H9 (cell line): ENCODE data around the gene KY. TPM values are rescaled to one million over a fixed set of nuclear protein-coding genes. Genes with fewer than 3 reads are reported as not detected.

Source experiments
- DNase-seq: peaks from one replicate; pipeline ENCODE4 v3.0.0-alpha.2; 2017
- H2AFZ ChIP-seq: one replicate; pipeline ENCODE4 v1.6.1; 2013; ENCODE audit warnings: mild to moderate bottlenecking, low read length, control low read depth, moderate library complexity
- H2AK5ac ChIP-seq: 2 replicates; pipeline ENCODE4 v1.6.1; 2013; ENCODE audit warnings: low read length, control low read depth, mixed read lengths; ENCODE audit not compliant: insufficient read length
- H2BK120ac ChIP-seq: one replicate; pipeline ENCODE4 v1.6.1; 2013; ENCODE audit warnings: low read depth, mild to moderate bottlenecking, low read length, control low read depth, inconsistent platforms; ENCODE audit not compliant: poor library complexity, severe bottlenecking
- H2BK12ac ChIP-seq: 2 replicates; pipeline ENCODE4 v1.6.1; 2013; ENCODE audit warnings: low read length, control low read depth, mixed read lengths, low read depth; ENCODE audit not compliant: insufficient read length
- H2BK15ac ChIP-seq: 2 replicates; pipeline ENCODE4 v1.6.1; 2013; ENCODE audit warnings: low read depth, low read length, control low read depth
- H2BK20ac ChIP-seq: one replicate; pipeline ENCODE4 v1.6.1; 2013; ENCODE audit warnings: low read depth, mild to moderate bottlenecking, low read length, control low read depth, inconsistent platforms; ENCODE audit not compliant: poor library complexity, severe bottlenecking
- H2BK5ac ChIP-seq: 2 replicates; pipeline ENCODE4 v1.6.1; 2013; ENCODE audit warnings: low read length, control low read depth, mixed read lengths; ENCODE audit not compliant: insufficient read length
- H3K14ac ChIP-seq: 2 replicates; pipeline ENCODE4 v1.6.1; 2013; ENCODE audit warnings: low read length, control low read depth; ENCODE audit not compliant: insufficient read depth
- H3K18ac ChIP-seq: 2 replicates; pipeline ENCODE4 v1.6.1; 2013; ENCODE audit warnings: low read depth, mild to moderate bottlenecking, mixed read lengths, low read length, control low read depth; ENCODE audit not compliant: insufficient read length
- H3K23ac ChIP-seq: 2 replicates; pipeline ENCODE4 v1.6.1; 2013; ENCODE audit warnings: low read length, control low read depth, mixed read lengths, low read depth; ENCODE audit not compliant: insufficient read length
- H3K23me2 ChIP-seq: 2 replicates; pipeline ENCODE4 v1.6.1; 2013; ENCODE audit warnings: low read depth, mild to moderate bottlenecking, mixed read lengths, low read length, control low read depth; ENCODE audit not compliant: insufficient read length, poor library complexity, severe bottlenecking
- H3K27ac ChIP-seq: 2 replicates; pipeline ENCODE4 v1.5.1; 2013; ENCODE audit warnings: low read length, control low read depth, mixed read lengths, low read depth; ENCODE audit not compliant: insufficient read length
- H3K27me3 ChIP-seq: 2 replicates; pipeline ENCODE4 v1.6.1; 2013; ENCODE audit warnings: low read length, control low read depth, inconsistent platforms; ENCODE audit not compliant: insufficient read depth
- H3K4ac ChIP-seq: 2 replicates; pipeline ENCODE4 v1.6.1; 2013; ENCODE audit warnings: low read depth, mild to moderate bottlenecking, control low read depth, inconsistent platforms, low read length, moderate library complexity
- H3K4me1 ChIP-seq: 2 replicates; pipeline ENCODE4 v1.6.1; 2013; ENCODE audit warnings: low read length, control low read depth, inconsistent platforms; ENCODE audit not compliant: insufficient read depth
- H3K4me2 ChIP-seq: 2 replicates; pipeline ENCODE4 v1.6.1; 2013; ENCODE audit warnings: low read length, control low read depth, mixed read lengths; ENCODE audit not compliant: insufficient read length, insufficient read depth
- H3K56ac ChIP-seq: 2 replicates; pipeline ENCODE4 v1.6.1; 2013; ENCODE audit warnings: low read depth, mild to moderate bottlenecking, mixed read lengths, low read length, control low read depth; ENCODE audit not compliant: insufficient read length
- H3K79me1 ChIP-seq: 2 replicates; pipeline ENCODE4 v1.6.1; 2013; ENCODE audit warnings: low read depth, mild to moderate bottlenecking, moderate library complexity, low read length, control low read depth, inconsistent platforms; ENCODE audit not compliant: insufficient read depth, poor library complexity, severe bottlenecking
- H3K79me2 ChIP-seq: 2 replicates; pipeline ENCODE4 v1.6.1; 2013; ENCODE audit warnings: low read length, control low read depth, inconsistent platforms; ENCODE audit not compliant: insufficient read depth
- H3K9ac ChIP-seq: 2 replicates; pipeline ENCODE4 v1.6.1; 2013; ENCODE audit warnings: low read length, control low read depth, mixed read lengths; ENCODE audit not compliant: insufficient read length; ENCODE audit errors: extremely low read depth
- H3K9me3 ChIP-seq: one replicate; pipeline ENCODE4 v1.6.1; 2013; ENCODE audit warnings: low read depth, low read length, inconsistent platforms; ENCODE audit not compliant: control insufficient read depth
- H3T11ph ChIP-seq: one replicate; pipeline ENCODE4 v1.6.1; 2013; ENCODE audit warnings: mild to moderate bottlenecking, low read length, control low read depth, inconsistent platforms
- H4K20me1 ChIP-seq: one replicate; pipeline ENCODE4 v1.6.1; 2013; ENCODE audit not compliant: control insufficient read depth, insufficient read length, insufficient read depth
- H4K5ac ChIP-seq: 2 replicates; pipeline ENCODE4 v1.6.1; 2013; ENCODE audit warnings: low read depth, mild to moderate bottlenecking, mixed read lengths, low read length, control low read depth; ENCODE audit not compliant: insufficient read length
- H4K8ac ChIP-seq: replicated peaks from 2 replicates; pipeline ENCODE4 v1.6.1; 2013; ENCODE audit warnings: low read length, control low read depth, mixed read lengths, low read depth; ENCODE audit not compliant: insufficient read length
- H4K91ac ChIP-seq: 2 replicates; pipeline ENCODE4 v1.6.1; 2013; ENCODE audit warnings: low read depth, mild to moderate bottlenecking, moderate library complexity, mixed read lengths, low read length, control low read depth; ENCODE audit not compliant: insufficient read length
- H3K27ac Mint-ChIP-seq, 3 experiments: 2 replicates in 2 of 3; 3 replicates in 1 of 3; pipeline ENCODE4 v1.8.0; 2020 to 2021; ENCODE audit warnings: mixed read lengths in 3 of 3, mild to moderate bottlenecking in 1 of 3, moderate library complexity in 1 of 3
- H3K27me3 Mint-ChIP-seq: 2 replicates; pipeline ENCODE4 v1.8.0; 2021; ENCODE audit warnings: low read depth, mild to moderate bottlenecking, moderate library complexity, mixed read lengths
- H3K36me3 Mint-ChIP-seq, 3 experiments: 2 replicates in 2 of 3; 3 replicates in 1 of 3; pipeline ENCODE4 v1.8.0; 2020 to 2021; ENCODE audit warnings: low read depth in 3 of 3, mixed read lengths in 3 of 3; ENCODE audit not compliant: insufficient read depth in 1 of 3
- H3K4me1 Mint-ChIP-seq, 2 experiments: 2 replicates each; pipeline ENCODE4 v1.8.0; 2020; ENCODE audit warnings: mixed read lengths in 2 of 2
- H3K4me3 Mint-ChIP-seq, 2 experiments: 2 replicates in 1 of 2; 3 replicates in 1 of 2; pipeline ENCODE4 v1.8.0; 2020 to 2021; ENCODE audit warnings: mild to moderate bottlenecking in 2 of 2, mixed read lengths in 2 of 2, moderate library complexity in 1 of 2
- H3K9me3 Mint-ChIP-seq, 2 experiments: 2 replicates in 1 of 2; 3 replicates in 1 of 2; pipeline ENCODE4 v1.8.0; 2020; ENCODE audit warnings: mild to moderate bottlenecking in 2 of 2, mixed read lengths in 2 of 2, moderate library complexity in 1 of 2
- WGBS: extraction: QIAGEN DNeasy Blood & Tissue Kit; methylation state at CpG from one replicate; pipeline ENCODE4 v1.1.7; 2013; ENCODE audit warnings: missing lambda C conversion rate, low lambda C conversion rate, mixed read lengths; ENCODE audit not compliant: insufficient read length; ENCODE audit errors: extremely low coverage; 5-methylcytosine and 5-hydroxymethylcytosine counted together
- long read RNA-seq: library from polyadenylated mRNA; unstranded; transcript quantifications from one replicate; pipeline ENCODE4 v2.0.0, GENCODE V29; 2020
- total RNA-seq: library from RNA; stranded (reverse); gene quantifications from 2 replicates; pipeline ENCODE4 v1.2.1, GENCODE V29; 2021
- TF ChIP-seq, protein P1 (sequence below): fragments of 200-600 bp; sonication (generic); conservative IDR thresholded peaks from 3 replicates; pipeline ENCODE4 v1.8.0; 2021; ENCODE audit warnings: antibody characterized with exemption, mild to moderate bottlenecking

Gene KY, protein sequence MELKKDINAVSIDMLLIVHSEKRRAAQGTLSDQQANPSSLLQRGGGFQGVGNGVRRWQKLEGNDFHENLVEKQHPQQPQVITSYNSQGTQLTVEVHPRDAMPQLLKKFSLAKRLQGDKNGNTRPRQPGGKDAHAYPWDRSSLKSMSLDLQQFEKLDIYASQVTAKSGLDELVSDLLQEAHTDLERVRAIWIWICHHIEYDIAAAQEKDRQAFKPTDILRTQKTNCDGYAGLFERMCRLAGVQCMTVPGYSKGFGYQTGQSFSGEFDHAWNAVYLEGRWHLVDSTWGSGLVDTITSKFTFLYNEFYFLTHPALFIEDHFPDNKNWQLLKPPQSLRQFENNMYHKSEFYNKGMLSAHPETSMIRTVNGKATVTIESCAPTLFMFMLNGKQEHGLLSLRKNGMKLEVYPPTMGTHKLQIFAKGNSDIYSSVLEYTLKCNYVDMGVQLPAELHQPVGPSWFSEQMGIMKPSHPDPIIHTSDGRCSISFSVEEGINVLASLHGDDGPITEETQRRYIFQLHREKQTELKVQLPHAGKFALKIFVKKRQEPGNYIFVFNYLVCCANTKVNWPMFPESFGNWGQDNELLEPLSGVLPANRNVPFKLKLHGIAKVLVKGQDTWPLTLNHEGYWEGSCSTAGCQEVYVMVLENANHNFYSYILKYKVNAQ
- not detected in 2 replicates for total RNA-seq
- long read RNA-seq = 0 reads

DNA sequence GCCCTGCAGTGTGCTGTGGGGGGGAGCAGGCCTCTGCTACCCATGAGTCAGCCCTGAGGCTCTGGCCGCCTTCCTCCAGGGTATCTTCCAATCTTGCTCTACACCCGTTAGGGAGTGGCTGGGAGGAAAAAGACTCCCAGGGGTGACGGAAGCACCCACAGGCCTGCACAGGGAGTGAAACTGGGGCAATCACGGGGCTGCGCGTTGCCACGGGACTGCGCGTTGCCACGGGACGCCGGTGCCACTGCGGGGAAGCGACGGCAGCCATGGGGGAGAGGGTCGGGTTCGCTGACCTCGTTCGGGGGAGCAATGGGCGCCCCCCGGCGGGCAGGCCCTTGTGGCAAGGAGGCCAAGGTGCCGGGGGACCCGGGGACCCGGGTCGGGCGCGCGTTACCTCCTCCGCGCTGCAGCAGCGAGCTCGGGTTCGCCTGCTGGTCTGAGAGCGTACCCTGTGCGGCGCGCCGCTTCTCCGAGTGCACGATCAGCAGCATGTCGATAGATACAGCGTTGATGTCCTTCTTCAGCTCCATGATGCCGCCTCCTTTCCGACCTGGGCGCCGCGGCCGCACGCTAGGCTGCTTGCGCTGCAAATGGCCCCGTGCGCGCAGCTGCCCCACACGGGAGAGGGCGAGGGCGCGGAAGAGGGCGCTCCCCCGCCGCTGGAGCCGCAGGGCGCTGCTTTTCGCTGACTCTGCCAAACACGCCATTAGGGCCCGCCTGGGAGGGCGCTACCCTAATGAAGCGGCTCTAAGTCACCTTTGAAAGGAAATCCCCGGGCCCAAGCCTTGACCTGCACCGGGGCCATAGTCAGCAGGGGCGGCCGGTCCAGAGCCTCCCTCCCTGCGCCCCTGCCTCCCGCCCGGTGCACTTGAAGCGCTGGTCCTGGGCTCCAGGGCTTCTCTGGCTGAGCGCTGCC is at the start of gene KY:
KY (minus strand) TSS at position 592 of the 916 bp plus-strand sequence; CDS start at position 530, 62 bp downstream.
- Histone ChIP-seq H3K79me2 (no peaks in the 10 kb centered on the region), H4K20me1 (no peaks in the 10 kb centered on the region), H2BK120ac (no peak within 1 kb of the TSS), H2BK5ac (no peak within 1 kb of the TSS), H3T11ph (no peak within 1 kb of the TSS), H3K27ac (no peak within 1 kb of the TSS), H3K56ac (no peak within 1 kb of the TSS), H2AFZ (no peak within 1 kb of the TSS), H2BK15ac (no peak within 1 kb of the TSS), H3K4me2 (peak within 1 kb of the TSS; percentile 39), H4K8ac (no peak within 1 kb of the TSS), H3K4me1 (no peaks in the 10 kb centered on the region), H3K9me3 (no peaks in the 10 kb centered on the region), H4K91ac (no peak within 1 kb of the TSS), H2BK20ac (no peak within 1 kb of the TSS), H3K23me2 (no peaks in the 10 kb centered on the region), H3K23ac (no peak within 1 kb of the TSS), H3K9ac (no peak within 1 kb of the TSS), H4K5ac (no peak within 1 kb of the TSS), H2AK5ac (no peak within 1 kb of the TSS), H2BK12ac (no peak within 1 kb of the TSS), H3K14ac (no peak within 1 kb of the TSS; the same call in 1 of the 2 replicates), H3K79me1 (no peaks in the 10 kb centered on the region), H3K18ac (no peak within 1 kb of the TSS), H3K27me3 (peaks cover 76% of the 10 kb centered on the region), H3K4ac (no peak within 1 kb of the TSS)
- TF ChIP-seq, protein P1, sequence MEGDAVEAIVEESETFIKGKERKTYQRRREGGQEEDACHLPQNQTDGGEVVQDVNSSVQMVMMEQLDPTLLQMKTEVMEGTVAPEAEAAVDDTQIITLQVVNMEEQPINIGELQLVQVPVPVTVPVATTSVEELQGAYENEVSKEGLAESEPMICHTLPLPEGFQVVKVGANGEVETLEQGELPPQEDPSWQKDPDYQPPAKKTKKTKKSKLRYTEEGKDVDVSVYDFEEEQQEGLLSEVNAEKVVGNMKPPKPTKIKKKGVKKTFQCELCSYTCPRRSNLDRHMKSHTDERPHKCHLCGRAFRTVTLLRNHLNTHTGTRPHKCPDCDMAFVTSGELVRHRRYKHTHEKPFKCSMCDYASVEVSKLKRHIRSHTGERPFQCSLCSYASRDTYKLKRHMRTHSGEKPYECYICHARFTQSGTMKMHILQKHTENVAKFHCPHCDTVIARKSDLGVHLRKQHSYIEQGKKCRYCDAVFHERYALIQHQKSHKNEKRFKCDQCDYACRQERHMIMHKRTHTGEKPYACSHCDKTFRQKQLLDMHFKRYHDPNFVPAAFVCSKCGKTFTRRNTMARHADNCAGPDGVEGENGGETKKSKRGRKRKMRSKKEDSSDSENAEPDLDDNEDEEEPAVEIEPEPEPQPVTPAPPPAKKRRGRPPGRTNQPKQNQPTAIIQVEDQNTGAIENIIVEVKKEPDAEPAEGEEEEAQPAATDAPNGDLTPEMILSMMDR = peak; percentile 23; the same call in 1 of the 3 replicates
- Mint-ChIP-seq H3K4me1 (peaks cover 5 to 10% of the 10 kb centered on the region in 2 experiments), H3K27me3 (peaks cover 100% of the 10 kb centered on the region), H3K36me3 (no peaks in the 10 kb centered on the region), H3K27ac (no peak within 1 kb of the TSS), H3K4me3 (peak within 1 kb of the TSS; percentile 41 to 78; a peak in 4 of 5 replicates), H3K9me3 (no peaks in the 10 kb centered on the region; a peak in 1 of 5 replicates)
- DNase-seq = peak; percentile 73
- no CpG with 5 or more reads among the region's 77 CpGs for WGBS
